Stomach smooth muscle (tissue), 2 donors: ENCODE results near the gene PPBP.

Experiments
- H3K27ac ChIP-seq: one replicate; pipeline ENCODE4 v1.7.0; 2013; ENCODE audit warnings: mild to moderate bottlenecking, low read length, inconsistent platforms
- H3K27me3 ChIP-seq, 2 donors: one replicate each; pipeline ENCODE4 v1.7.0; 2013; ENCODE audit warnings: low read length in 2 of 2; ENCODE audit not compliant: insufficient read depth in 2 of 2, control insufficient read depth in 1 of 2
- H3K36me3 ChIP-seq, 2 donors: one replicate each; pipeline ENCODE4 v1.7.0; 2013; ENCODE audit warnings: low read length in 2 of 2; ENCODE audit not compliant: control insufficient read depth in 2 of 2, insufficient read depth in 2 of 2
- H3K4me1 ChIP-seq: one replicate; pipeline ENCODE4 v1.7.0; 2013; ENCODE audit warnings: low read length; ENCODE audit not compliant: control insufficient read depth, insufficient read depth
- H3K4me3 ChIP-seq, 2 donors: one replicate each; pipeline ENCODE4 v1.7.0; 2013; ENCODE audit warnings: low read length in 2 of 2
- H3K9ac ChIP-seq, 2 donors: one replicate each; pipeline ENCODE4 v1.7.0; 2013; ENCODE audit warnings: low read length in 2 of 2, mild to moderate bottlenecking in 1 of 2
- H3K9me3 ChIP-seq, 2 donors: one replicate each; pipeline ENCODE4 v1.7.0; 2013; ENCODE audit warnings: low read length in 2 of 2; ENCODE audit not compliant: control insufficient read depth in 2 of 2
- donor health status: healthy.
- donor health status: Pancreatic carcinoma.

PPBP gene

GRCh38 chr4:74016068-74016467, 28.1 kb upstream of the PPBP start:
- H3K27ac ChIP-seq, result no peak overlapping the region
- H3K36me3 ChIP-seq, result no peaks in the 10 kb centered on the region
- H3K9me3 ChIP-seq, result no peaks in the 10 kb centered on the region
- H3K4me3 ChIP-seq, result no peak overlapping the region
- no peak overlapping the region for H3K9ac ChIP-seq
- H3K4me1 ChIP-seq, result no peaks in the 10 kb centered on the region
- no peaks in the 10 kb centered on the region for H3K27me3 ChIP-seq

- Histone ChIP-seq H3K4me3 (no peak overlapping the region), H3K36me3 (no peaks in the 10 kb centered on the region), H3K9ac (no peak overlapping the region), H3K27me3 (no peaks in the 10 kb centered on the region), H3K4me1 (no peaks in the 10 kb centered on the region), H3K27ac (no peak overlapping the region), H3K9me3 (no peaks in the 10 kb centered on the region)
Measured at GRCh38 chr4:74015126-74015780, 27.3 kb upstream of the PPBP start.

- no peak overlapping the region for H3K27ac ChIP-seq
- no peak overlapping the region for H3K4me3 ChIP-seq
- H3K9me3 ChIP-seq, result no peaks in the 10 kb centered on the region
Measured at GRCh38 chr4:74014332-74014731, 26.3 kb upstream of the PPBP start.

GRCh38 chr4:74013264-74013663, 25.3 kb upstream of the PPBP start:
- H3K4me3 ChIP-seq, result no peak overlapping the region
- no peaks in the 10 kb centered on the region for H3K4me1 ChIP-seq
- no peaks in the 10 kb centered on the region for H3K36me3 ChIP-seq
- no peaks in the 10 kb centered on the region for H3K9me3 ChIP-seq
- no peak overlapping the region for H3K27ac ChIP-seq
- no peak overlapping the region for H3K9ac ChIP-seq
- H3K27me3 ChIP-seq, result no peaks in the 10 kb centered on the region

More at GRCh38 chr4:74014332-74014731, 26.3 kb upstream of the PPBP start:
- no peaks in the 10 kb centered on the region for H3K36me3 ChIP-seq
- no peaks in the 10 kb centered on the region for H3K4me1 ChIP-seq
- no peak overlapping the region for H3K9ac ChIP-seq
- no peaks in the 10 kb centered on the region for H3K27me3 ChIP-seq

GRCh38 chr4:74012130-74012529, 24.1 kb upstream of the PPBP start:
- Histone ChIP-seq H3K9ac (no peak overlapping the region), H3K4me3 (no peak overlapping the region), H3K27ac (no peak overlapping the region), H3K4me1 (no peaks in the 10 kb centered on the region), H3K27me3 (no peaks in the 10 kb centered on the region), H3K36me3 (no peaks in the 10 kb centered on the region), H3K9me3 (no peaks in the 10 kb centered on the region)

GRCh38 chr4:74009307-74009706, 21.3 kb upstream of the PPBP start:
- Histone ChIP-seq H3K27ac (no peak overlapping the region), H3K4me3 (no peak overlapping the region), H3K9me3 (no peaks in the 10 kb centered on the region), H3K4me1 (no peaks in the 10 kb centered on the region), H3K36me3 (no peaks in the 10 kb centered on the region), H3K27me3 (no peaks in the 10 kb centered on the region), H3K9ac (no peak overlapping the region)

GRCh38 chr4:74006009-74006476, 18.1 kb upstream of the PPBP start:
- Histone ChIP-seq H3K27me3 (no peaks in the 10 kb centered on the region), H3K4me1 (no peaks in the 10 kb centered on the region), H3K9me3 (no peaks in the 10 kb centered on the region), H3K27ac (no peak overlapping the region), H3K9ac (no peak overlapping the region), H3K4me3 (no peak overlapping the region), H3K36me3 (no peaks in the 10 kb centered on the region)

GRCh38 chr4:74005528-74005927, 17.5 kb upstream of the PPBP start:
- Histone ChIP-seq H3K9me3 (no peaks in the 10 kb centered on the region), H3K4me1 (no peaks in the 10 kb centered on the region), H3K4me3 (no peak overlapping the region), H3K9ac (no peak overlapping the region), H3K27me3 (no peaks in the 10 kb centered on the region), H3K27ac (no peak overlapping the region), H3K36me3 (no peaks in the 10 kb centered on the region)

- Histone ChIP-seq H3K27ac (no peak overlapping the region), H3K9ac (no peak overlapping the region), H3K36me3 (no peaks in the 10 kb centered on the region), H3K4me1 (no peaks in the 10 kb centered on the region), H3K9me3 (no peaks in the 10 kb centered on the region), H3K27me3 (no peaks in the 10 kb centered on the region), H3K4me3 (no peak overlapping the region)
Measured at GRCh38 chr4:74004668-74005067, 16.7 kb upstream of the PPBP start.

GRCh38 chr4:74000301-74000700, 12.3 kb upstream of the PPBP start:
- Histone ChIP-seq H3K36me3 (no peaks in the 10 kb centered on the region), H3K27ac (no peak overlapping the region), H3K4me3 (no peak overlapping the region), H3K27me3 (peaks cover 0 to 2% of the 10 kb centered on the region in 2 donors), H3K4me1 (peaks cover 4% of the 10 kb centered on the region), H3K9ac (no peak overlapping the region), H3K9me3 (no peaks in the 10 kb centered on the region)
